ENCODE data around the gene CACNA1I. TPM values are rescaled to one million over a fixed set of nuclear protein-coding genes. Genes with fewer than 3 reads are reported as not detected.

CACNA1I gene
- total and polyA plus RNA-seq, 2 experiments from 2014 or later: 0.04 to 0.24 TPM

GRCh38 chr22:39568278-39568981 is 2.1 kb upstream of the CACNA1I start:
- Histone ChIP-seq H3K4me1 (ENCODE audit: low read depth) (no peaks in the 10 kb centered on the region), H3K27ac (no peak overlapping the region), H3K9me3 (ENCODE audit: low read depth) (peaks cover 3% of the 10 kb centered on the region), H3K4me3 (no peak overlapping the region), H3K27me3 (no peaks in the 10 kb centered on the region), H3K36me3 (no peaks in the 10 kb centered on the region)
- DNase-seq (ENCODE audit: low read depth in 1 of 2, low spot score in 1 of 2): no peak
- TF ChIP-seq CTCF (IDR thresholded peaks at IDR 0.05; ENCODE audit: low read depth, low read length): no peak

- no peak overlapping the region for H3K27ac ChIP-seq
- no peak for DNase-seq (ENCODE audit: low read depth in 1 of 2, low spot score in 1 of 2)
- no peaks in the 10 kb centered on the region for H3K4me1 ChIP-seq (ENCODE audit: low read depth)
- TF ChIP-seq CTCF (IDR thresholded peaks at IDR 0.05; ENCODE audit: low read depth, low read length): no peak
- H3K9me3 ChIP-seq (ENCODE audit: low read depth): no peaks in the 10 kb centered on the region
- no peaks in the 10 kb centered on the region for H3K27me3 ChIP-seq
- H3K36me3 ChIP-seq: no peaks in the 10 kb centered on the region
- H3K4me3 ChIP-seq: no peak overlapping the region
These were observed 1.5 kb upstream of the CACNA1I start for GRCh38 chr22:39569066-39569465.

GRCh38 chr22:39570226-39570625 is 327 bp upstream of the CACNA1I start:
- Histone ChIP-seq H3K4me3 (no peak overlapping the region), H3K27me3 (no peaks in the 10 kb centered on the region), H3K9me3 (ENCODE audit: low read depth) (no peaks in the 10 kb centered on the region), H3K27ac (no peak overlapping the region), H3K4me1 (ENCODE audit: low read depth) (no peaks in the 10 kb centered on the region), H3K36me3 (no peaks in the 10 kb centered on the region)
- no peak for TF ChIP-seq CTCF (IDR thresholded peaks at IDR 0.05; ENCODE audit: low read depth, low read length)
- DNase-seq (ENCODE audit: low read depth in 1 of 2, low spot score in 1 of 2): no peak

GRCh38 chr22:39571538-39571937 is 985 bp downstream of the CACNA1I start:
- Histone ChIP-seq H3K9me3 (ENCODE audit: low read depth) (no peaks in the 10 kb centered on the region), H3K27ac (no peak overlapping the region), H3K36me3 (no peaks in the 10 kb centered on the region), H3K4me1 (ENCODE audit: low read depth) (no peaks in the 10 kb centered on the region), H3K4me3 (no peak overlapping the region), H3K27me3 (no peaks in the 10 kb centered on the region)
- TF ChIP-seq CTCF (IDR thresholded peaks at IDR 0.05; ENCODE audit: low read depth, low read length): no peak
- DNase-seq (ENCODE audit: low read depth in 1 of 2, low spot score in 1 of 2): no peak

GRCh38 chr22:39574779-39575551 is 4.4 kb downstream of the CACNA1I start:
- Histone ChIP-seq H3K9me3 (ENCODE audit: low read depth) (no peaks in the 10 kb centered on the region), H3K27me3 (no peaks in the 10 kb centered on the region), H3K4me3 (no peak overlapping the region), H3K27ac (no peak overlapping the region), H3K4me1 (ENCODE audit: low read depth) (no peaks in the 10 kb centered on the region), H3K36me3 (no peaks in the 10 kb centered on the region)
- peak in 1 of 2 donors; percentile 72 for DNase-seq (ENCODE audit: low read depth in 1 of 2, low spot score in 1 of 2)
- no peak for TF ChIP-seq CTCF (IDR thresholded peaks at IDR 0.05; ENCODE audit: low read depth, low read length)

Measured in cardiac muscle cell (in vitro differentiated cells and primary cell).